Stimulated activated CD8-positive, alpha-beta memory T cell treated with anti-CD3 and anti-CD28 coated beads, Interleukin-2, amount 100 ng/mL, for 1 hour (primary cell): ENCODE data around the gene PSMA7.

Experiments used
- DNase-seq, 2 donors: peaks; one replicate each; pipeline ENCODE4 v3.0.0-alpha.2; 2020; ENCODE audit warnings: low read depth in 2 of 2

Gene PSMA7

GRCh38 chr20:62143081-62143956 is at the start of gene PSMA7, which contains the start of gene SS18L1:
Gene PSMA7 (minus strand): TSS chr20:62143394. CDS start chr20:62143303, 91 bp downstream.
Gene SS18L1 (plus strand): TSS chr20:62143769. CDS start chr20:62143821, 52 bp downstream.
- peak; percentile 68 to 77 for DNase-seq

- no peak for DNase-seq
Measured at GRCh38 chr20:62192635-62193034, 49.4 kb upstream of the PSMA7 start.

- DNase-seq: no peak
Measured at GRCh38 chr20:62191781-62192559, 48.8 kb upstream of the PSMA7 start.

- DNase-seq: no peak
Measured at GRCh38 chr20:62190639-62191411, 47.6 kb upstream of the PSMA7 start.

GRCh38 chr20:62186887-62187866 is 44.0 kb upstream of the PSMA7 start:
- DNase-seq: no peak

- no peak for DNase-seq
Measured at GRCh38 chr20:62186096-62186426, 42.9 kb upstream of the PSMA7 start.

- no peak for DNase-seq
Measured at GRCh38 chr20:62183426-62184142, 40.4 kb upstream of the PSMA7 start.

- peak; percentile 89 for DNase-seq
Measured at GRCh38 chr20:62182469-62183425, 39.6 kb upstream of the PSMA7 start, which contains the start of gene MTG2. Gene MTG2 (plus strand): TSS chr20:62183028. CDS start chr20:62193421, 10,393 bp downstream.

GRCh38 chr20:62181808-62182207 is 38.6 kb upstream of the PSMA7 start:
- no peak for DNase-seq

- no peak for DNase-seq
Measured at GRCh38 chr20:62179162-62179504, 35.9 kb upstream of the PSMA7 start.

- no peak for DNase-seq
Measured at GRCh38 chr20:62178316-62179161, 35.3 kb upstream of the PSMA7 start.

- DNase-seq: no peak
Measured at GRCh38 chr20:62177307-62177706, 34.1 kb upstream of the PSMA7 start.

- DNase-seq: no peak
Measured at GRCh38 chr20:62176866-62177265, 33.7 kb upstream of the PSMA7 start.

GRCh38 chr20:62175711-62176110 is 32.5 kb upstream of the PSMA7 start:
- no peak for DNase-seq

- DNase-seq: no peak
Measured at GRCh38 chr20:62174870-62175624, 31.9 kb upstream of the PSMA7 start.

GRCh38 chr20:62174021-62174804 is 31.0 kb upstream of the PSMA7 start:
- DNase-seq: no peak

GRCh38 chr20:62172666-62173065 is 29.5 kb upstream of the PSMA7 start:
- DNase-seq: no peak
